ENCODE data around the gene NINJ2.

The NINJ2 gene

DNA sequence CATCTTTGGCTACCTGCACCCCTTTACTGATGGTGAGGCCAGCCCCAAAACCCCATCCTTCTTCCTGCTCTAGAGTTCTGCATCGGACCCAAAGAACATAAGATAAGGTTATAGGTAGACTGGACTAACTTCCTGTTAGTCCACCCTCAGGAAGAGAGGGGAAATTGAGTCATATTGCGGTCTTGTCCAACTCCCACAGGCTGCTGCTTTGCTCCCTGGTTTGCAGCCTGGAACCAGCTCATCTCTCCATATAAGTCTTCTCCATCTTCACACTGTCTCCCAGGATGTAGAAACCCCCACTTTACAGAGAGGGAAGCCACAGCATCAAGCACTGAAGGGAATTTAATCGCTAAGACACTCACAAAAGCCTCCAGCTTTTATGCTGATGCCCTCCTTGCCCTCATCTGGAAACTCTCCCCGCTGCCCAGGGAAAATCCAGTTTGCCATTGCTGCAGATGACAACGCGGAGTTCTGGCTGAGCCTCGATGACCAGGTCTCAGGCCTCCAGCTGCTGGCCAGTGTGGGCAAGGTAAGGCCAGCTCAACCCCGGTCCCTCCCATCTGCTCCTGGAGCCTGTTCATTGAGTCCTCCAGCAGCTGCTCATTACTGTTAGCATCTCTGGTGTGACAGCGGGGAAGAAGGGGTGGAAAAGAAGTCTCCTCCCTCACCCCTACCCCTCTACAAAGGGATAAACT is 118.2 kb downstream of the NINJ2 start:
- DNase-seq (ENCODE audit: low read depth, low spot score) = no peak
- no peak for TF ChIP-seq YY1 (IDR thresholded peaks at IDR 0.05; ENCODE audit: insufficient read depth, insufficient read length)
- no peak for TF ChIP-seq ZNF274 (IDR thresholded peaks at IDR 0.05; ENCODE audit: low read depth, low read length)
- no peak for TF ChIP-seq SUZ12 (IDR thresholded peaks at IDR 0.05; ENCODE audit: extremely low read depth, insufficient read depth, insufficient read length)
- no peak overlapping the region for H3K9ac ChIP-seq (ENCODE audit: insufficient read length, low read depth)

DNA sequence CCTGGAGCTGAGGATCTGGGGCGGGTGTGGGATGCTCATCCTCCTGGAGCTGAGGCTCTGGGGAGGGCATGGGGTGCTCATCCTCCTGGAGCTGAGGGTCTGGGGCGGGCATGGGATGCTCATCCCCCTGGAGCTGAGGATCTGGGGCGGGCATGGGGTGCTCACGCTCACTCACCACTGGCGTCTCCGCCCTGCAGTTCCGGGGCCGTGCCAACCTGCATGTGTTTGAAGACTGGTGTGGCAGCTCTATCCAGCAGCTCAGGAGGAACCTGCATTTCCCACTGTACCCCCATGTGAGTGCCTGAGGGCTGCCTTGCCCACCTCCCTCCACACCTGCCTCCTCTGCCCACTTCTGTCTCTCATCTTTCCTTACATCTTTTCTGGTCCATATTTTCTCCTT is 119.1 kb downstream of the NINJ2 start:
- H3K4me3 ChIP-seq (ENCODE audit: insufficient read length, low read depth) = no peak overlapping the region
- H3K4me1 ChIP-seq (ENCODE audit: insufficient read depth, insufficient read length) = peaks cover 28% of the 10 kb centered on the region
- TF ChIP-seq SUZ12 (IDR thresholded peaks at IDR 0.05; ENCODE audit: extremely low read depth, insufficient read depth, insufficient read length) (no peak), ZNF274 (IDR thresholded peaks at IDR 0.05; ENCODE audit: low read depth, low read length) (no peak), YY1 (IDR thresholded peaks at IDR 0.05; ENCODE audit: insufficient read depth, insufficient read length) (no peak)
- H3K27me3 ChIP-seq (ENCODE audit: insufficient read depth, insufficient read length) = no peaks in the 10 kb centered on the region
- no peaks in the 10 kb centered on the region for H3K9me3 ChIP-seq (ENCODE audit: insufficient read depth, low read length)
- H3K9ac ChIP-seq (ENCODE audit: insufficient read length, low read depth) = no peak overlapping the region
- no peak for DNase-seq (ENCODE audit: low read depth, low spot score)
- H3K36me3 ChIP-seq (ENCODE audit: insufficient read depth, insufficient read length, low read length) = peaks cover 26% of the 10 kb centered on the region

More for the DNA sequence above, 118.2 kb downstream of the NINJ2 start:
- Histone ChIP-seq H3K4me1 (ENCODE audit: insufficient read depth, insufficient read length) (peaks cover 28% of the 10 kb centered on the region), H3K27me3 (ENCODE audit: insufficient read depth, insufficient read length) (no peaks in the 10 kb centered on the region), H3K36me3 (ENCODE audit: insufficient read depth, insufficient read length, low read length) (peaks cover 31% of the 10 kb centered on the region), H3K4me3 (ENCODE audit: insufficient read length, low read depth) (no peak overlapping the region), H3K9me3 (ENCODE audit: insufficient read depth, low read length) (no peaks in the 10 kb centered on the region)

DNA sequence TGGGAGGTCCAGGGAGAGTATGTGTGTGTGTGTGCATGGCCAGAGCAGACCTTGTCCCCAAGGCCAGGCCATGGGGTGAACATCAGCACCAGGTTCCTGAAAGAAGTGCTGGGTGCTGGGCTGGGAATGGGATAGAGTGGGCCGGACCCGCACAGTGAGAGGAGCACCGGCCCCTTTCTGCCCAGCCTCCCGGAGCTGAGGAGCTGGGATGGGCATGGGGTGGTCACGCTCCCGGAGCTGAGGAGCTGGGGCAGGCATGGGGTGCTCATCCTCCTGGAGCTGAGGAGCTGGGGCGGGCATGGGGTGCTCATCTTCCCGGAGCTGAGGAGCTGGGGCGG is 120.2 kb downstream of the NINJ2 start:
- Histone ChIP-seq H3K4me1 (ENCODE audit: insufficient read depth, insufficient read length) (peaks cover 28% of the 10 kb centered on the region), H3K27me3 (ENCODE audit: insufficient read depth, insufficient read length) (no peaks in the 10 kb centered on the region), H3K9me3 (ENCODE audit: insufficient read depth, low read length) (no peaks in the 10 kb centered on the region), H3K36me3 (ENCODE audit: insufficient read depth, insufficient read length, low read length) (peaks cover 18% of the 10 kb centered on the region), H3K4me3 (ENCODE audit: insufficient read length, low read depth) (no peak overlapping the region), H3K9ac (ENCODE audit: insufficient read length, low read depth) (no peak overlapping the region)
- TF ChIP-seq SUZ12 (IDR thresholded peaks at IDR 0.05; ENCODE audit: extremely low read depth, insufficient read depth, insufficient read length) = no peak
- TF ChIP-seq YY1 (IDR thresholded peaks at IDR 0.05; ENCODE audit: insufficient read depth, insufficient read length) = no peak
- TF ChIP-seq ZNF274 (IDR thresholded peaks at IDR 0.05; ENCODE audit: low read depth, low read length) = no peak
- DNase-seq (ENCODE audit: low read depth, low spot score) = no peak

DNA sequence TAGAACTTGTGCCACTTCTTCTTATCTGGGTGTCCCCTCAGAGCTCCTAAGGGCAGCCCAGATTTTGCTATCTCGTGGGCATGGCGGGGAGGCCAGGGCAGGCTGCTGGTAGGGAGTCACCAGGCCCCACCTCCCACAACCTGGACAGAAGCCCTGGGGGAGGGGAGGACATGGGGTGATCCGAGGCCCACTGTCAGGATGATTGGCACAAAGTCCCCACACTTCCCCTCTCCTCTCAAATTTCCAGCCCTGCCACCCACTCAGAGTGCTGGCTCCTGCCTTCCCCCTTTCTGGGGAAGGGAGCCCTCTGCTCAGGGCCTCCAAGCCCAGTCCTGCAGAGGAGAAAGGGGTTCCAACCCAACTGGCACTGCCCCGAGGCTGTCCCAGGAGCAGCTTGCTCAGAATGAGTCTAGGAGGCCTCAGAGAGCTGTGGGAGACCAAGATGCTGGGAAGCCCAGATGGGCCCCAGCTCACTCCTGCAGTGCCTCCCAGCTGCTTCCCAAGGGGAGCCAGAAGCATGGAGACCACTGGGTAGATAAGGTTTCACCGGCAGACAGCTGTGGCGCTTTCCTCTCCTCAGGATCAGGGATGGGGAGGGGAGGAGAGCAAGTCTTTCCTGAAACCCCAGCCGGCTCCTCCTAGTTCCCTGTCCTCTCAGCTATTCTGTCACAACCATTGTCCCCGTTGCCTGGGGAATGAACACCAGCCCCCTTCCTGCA is 120.7 kb downstream of the NINJ2 start:
- TF ChIP-seq SUZ12 (IDR thresholded peaks at IDR 0.05; ENCODE audit: extremely low read depth, insufficient read depth, insufficient read length) = no peak
- TF ChIP-seq ZNF274 (IDR thresholded peaks at IDR 0.05; ENCODE audit: low read depth, low read length) = no peak
- TF ChIP-seq YY1 (IDR thresholded peaks at IDR 0.05; ENCODE audit: insufficient read depth, insufficient read length) = no peak
- peaks cover 28% of the 10 kb centered on the region for H3K4me1 ChIP-seq (ENCODE audit: insufficient read depth, insufficient read length)
- no peak overlapping the region for H3K4me3 ChIP-seq (ENCODE audit: insufficient read length, low read depth)
- no peaks in the 10 kb centered on the region for H3K9me3 ChIP-seq (ENCODE audit: insufficient read depth, low read length)
- DNase-seq (ENCODE audit: low read depth, low spot score) = peak; percentile 23
- no peaks in the 10 kb centered on the region for H3K27me3 ChIP-seq (ENCODE audit: insufficient read depth, insufficient read length)
- peaks cover 17% of the 10 kb centered on the region for H3K36me3 ChIP-seq (ENCODE audit: insufficient read depth, insufficient read length, low read length)
- peak overlapping the region; percentile 52 for H3K9ac ChIP-seq (ENCODE audit: insufficient read length, low read depth)

DNA sequence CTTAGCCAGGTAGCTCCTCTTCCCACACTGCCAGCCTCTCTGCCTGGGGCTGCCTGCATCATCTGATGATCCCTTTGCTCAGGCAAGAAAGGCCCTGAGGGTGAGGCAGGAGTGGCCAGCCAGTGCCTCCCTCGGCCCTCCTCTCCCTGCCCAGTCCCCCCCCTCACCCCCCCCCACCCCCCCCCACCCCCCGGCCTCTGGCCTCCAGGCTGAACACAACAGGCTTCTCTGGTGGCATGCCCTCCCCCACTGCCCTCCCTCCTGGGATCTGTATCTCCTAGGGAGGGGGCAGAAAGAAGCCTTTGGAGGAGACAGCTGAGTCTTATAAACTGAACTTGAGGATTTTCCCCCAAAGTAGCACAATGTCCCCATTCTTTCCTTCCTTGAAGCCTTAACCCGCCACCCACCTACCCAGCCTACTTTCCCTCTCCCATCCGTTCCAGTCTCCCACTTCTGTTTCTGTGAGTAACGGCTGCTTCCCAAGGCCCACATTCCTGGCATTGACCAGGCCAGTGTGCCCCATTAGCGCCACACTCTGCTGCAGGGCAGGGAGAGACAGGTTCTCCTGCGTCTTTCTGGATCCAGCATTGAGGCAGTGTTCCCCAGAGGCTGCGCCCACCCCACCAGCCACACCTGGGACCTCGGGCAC is 121.4 kb downstream of the NINJ2 start:
- DNase-seq (ENCODE audit: low read depth, low spot score) = peak; percentile 33
- Histone ChIP-seq H3K36me3 (ENCODE audit: insufficient read depth, insufficient read length, low read length) (peaks cover 14% of the 10 kb centered on the region), H3K9me3 (ENCODE audit: insufficient read depth, low read length) (no peaks in the 10 kb centered on the region), H3K27me3 (ENCODE audit: insufficient read depth, insufficient read length) (no peaks in the 10 kb centered on the region), H3K4me3 (ENCODE audit: insufficient read length, low read depth) (no peak overlapping the region), H3K9ac (ENCODE audit: insufficient read length, low read depth) (peak overlapping the region; percentile 52), H3K4me1 (ENCODE audit: insufficient read depth, insufficient read length) (peaks cover 28% of the 10 kb centered on the region)
- no peak for TF ChIP-seq YY1 (IDR thresholded peaks at IDR 0.05; ENCODE audit: insufficient read depth, insufficient read length)
- TF ChIP-seq ZNF274 (IDR thresholded peaks at IDR 0.05; ENCODE audit: low read depth, low read length) = no peak
- TF ChIP-seq SUZ12 (IDR thresholded peaks at IDR 0.05; ENCODE audit: extremely low read depth, insufficient read depth, insufficient read length) = no peak

DNA sequence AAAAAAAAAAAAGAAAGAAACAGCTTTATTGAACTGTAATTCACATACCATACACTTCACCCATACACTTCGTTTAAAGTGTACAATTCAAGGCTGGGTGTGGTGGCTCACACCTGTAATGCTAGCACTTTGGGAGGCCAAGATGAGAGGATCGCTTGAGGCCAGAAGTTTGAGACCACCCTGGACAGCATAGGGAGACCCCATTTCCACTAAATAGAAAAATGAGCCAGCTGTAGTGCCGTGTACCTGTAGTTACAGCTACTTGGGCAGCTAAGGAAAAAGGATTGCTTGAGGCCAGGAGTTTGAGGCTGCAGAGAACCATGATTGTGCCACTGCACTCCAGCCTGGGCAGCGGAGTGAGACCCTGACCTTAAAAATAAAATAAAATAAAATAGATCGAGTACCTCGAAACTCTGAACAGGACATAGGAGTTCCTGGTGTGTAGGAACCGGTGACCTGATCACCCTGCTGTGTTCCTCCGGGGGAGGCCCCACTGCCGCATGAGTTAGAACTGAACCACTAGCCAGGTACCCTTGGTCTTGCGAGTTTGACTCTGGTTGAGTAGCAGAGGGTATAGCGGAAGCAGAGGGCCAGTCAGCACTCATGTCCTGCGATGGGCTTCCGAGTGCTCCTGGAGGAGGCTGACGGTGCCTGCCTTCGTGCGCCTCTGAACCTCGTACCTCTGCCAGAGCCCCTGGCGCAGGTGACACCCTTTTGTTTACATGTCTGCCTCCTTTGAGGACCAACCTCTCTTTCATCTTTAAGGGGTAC is 123.5 kb downstream of the NINJ2 start:
- Histone ChIP-seq H3K9ac (ENCODE audit: insufficient read length, low read depth) (no peak overlapping the region), H3K9me3 (ENCODE audit: insufficient read depth, low read length) (no peaks in the 10 kb centered on the region), H3K36me3 (ENCODE audit: insufficient read depth, insufficient read length, low read length) (peaks cover 21% of the 10 kb centered on the region), H3K27me3 (ENCODE audit: insufficient read depth, insufficient read length) (no peaks in the 10 kb centered on the region), H3K4me1 (ENCODE audit: insufficient read depth, insufficient read length) (peaks cover 27% of the 10 kb centered on the region), H3K4me3 (ENCODE audit: insufficient read length, low read depth) (no peak overlapping the region)
- no peak for DNase-seq (ENCODE audit: low read depth, low spot score)
- TF ChIP-seq SUZ12 (IDR thresholded peaks at IDR 0.05; ENCODE audit: extremely low read depth, insufficient read depth, insufficient read length) = no peak
- TF ChIP-seq ZNF274 (IDR thresholded peaks at IDR 0.05; ENCODE audit: low read depth, low read length) = no peak
- TF ChIP-seq YY1 (IDR thresholded peaks at IDR 0.05; ENCODE audit: insufficient read depth, insufficient read length) = no peak
